ENCODE measurements around the gene BSPRY. TPM values are rescaled to one million over a fixed set of nuclear protein-coding genes. Genes with fewer than 3 reads are reported as not detected.

Gene BSPRY
- total and polyA plus RNA-seq, 2 donors (not counting 1 experiment from before 2014, with no cell fraction given), result not detected

DNA sequence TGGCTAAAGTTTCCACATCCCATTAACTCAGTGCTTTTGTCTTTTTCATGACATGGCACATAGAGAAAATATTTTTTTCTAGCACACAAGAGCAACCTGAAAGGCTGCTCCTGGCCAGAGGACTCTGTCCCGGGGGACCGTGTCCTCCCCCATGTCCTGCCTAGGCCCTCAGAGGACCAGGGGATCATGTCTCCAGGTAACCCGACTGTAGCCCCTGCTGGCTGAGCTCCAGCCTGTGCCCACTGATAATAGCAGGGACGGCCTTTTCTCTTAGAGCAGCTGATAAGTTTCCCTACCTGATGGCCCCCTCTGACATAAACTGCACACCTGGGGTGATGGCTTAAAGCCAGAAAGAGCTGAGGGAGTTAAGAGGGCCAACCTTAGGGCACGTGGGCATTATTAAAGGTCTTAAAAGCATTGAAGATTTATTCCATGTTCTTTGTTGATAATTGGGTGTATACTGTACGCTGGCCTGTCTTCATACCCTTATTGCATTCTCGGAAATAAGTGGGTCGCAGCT lies 21.5 kb downstream of the BSPRY start:
- Histone ChIP-seq H3K4me1 (ENCODE audit: control insufficient read depth, extremely low read depth, insufficient read depth, low read length) (peaks cover 2% of the 10 kb centered on the region), H3K36me3 (ENCODE audit: control insufficient read depth, insufficient read depth, low read length) (peaks cover 4% of the 10 kb centered on the region), H3K27me3 (ENCODE audit: control insufficient read depth, insufficient read depth, low read length) (no peaks in the 10 kb centered on the region), H2AFZ (ENCODE audit: low read length) (no peak overlapping the region), H3K4me3 (replicated peaks in 1 of 4; ENCODE audit: control extremely low read depth in 1 of 4, insufficient read depth in 1 of 4, low read depth in 3 of 4, low read length in 4 of 4) (no peak overlapping the region), H3K27ac (ENCODE audit: insufficient read depth, low read length) (no peak overlapping the region), H4K20me1 (ENCODE audit: control insufficient read depth, extremely low read depth, insufficient read depth, low read length) (no peaks in the 10 kb centered on the region), H3K4me2 (ENCODE audit: extremely low read depth, insufficient read depth, low read length) (no peak overlapping the region), H3K79me2 (ENCODE audit: control insufficient read depth, insufficient read depth, low read length) (no peaks in the 10 kb centered on the region), H3K9me3 (ENCODE audit: control insufficient read depth, insufficient read depth, low read depth, low read length) (no peaks in the 10 kb centered on the region), H3K9ac (ENCODE audit: insufficient read depth, low read length) (no peak overlapping the region)
- DNase-seq (ENCODE audit: low read depth in 2 of 2), result no peak
- no peak for TF ChIP-seq EZH2 (IDR thresholded peaks at IDR 0.05; ENCODE audit: low read length, missing control alignments)
- TF ChIP-seq, protein P1, sequence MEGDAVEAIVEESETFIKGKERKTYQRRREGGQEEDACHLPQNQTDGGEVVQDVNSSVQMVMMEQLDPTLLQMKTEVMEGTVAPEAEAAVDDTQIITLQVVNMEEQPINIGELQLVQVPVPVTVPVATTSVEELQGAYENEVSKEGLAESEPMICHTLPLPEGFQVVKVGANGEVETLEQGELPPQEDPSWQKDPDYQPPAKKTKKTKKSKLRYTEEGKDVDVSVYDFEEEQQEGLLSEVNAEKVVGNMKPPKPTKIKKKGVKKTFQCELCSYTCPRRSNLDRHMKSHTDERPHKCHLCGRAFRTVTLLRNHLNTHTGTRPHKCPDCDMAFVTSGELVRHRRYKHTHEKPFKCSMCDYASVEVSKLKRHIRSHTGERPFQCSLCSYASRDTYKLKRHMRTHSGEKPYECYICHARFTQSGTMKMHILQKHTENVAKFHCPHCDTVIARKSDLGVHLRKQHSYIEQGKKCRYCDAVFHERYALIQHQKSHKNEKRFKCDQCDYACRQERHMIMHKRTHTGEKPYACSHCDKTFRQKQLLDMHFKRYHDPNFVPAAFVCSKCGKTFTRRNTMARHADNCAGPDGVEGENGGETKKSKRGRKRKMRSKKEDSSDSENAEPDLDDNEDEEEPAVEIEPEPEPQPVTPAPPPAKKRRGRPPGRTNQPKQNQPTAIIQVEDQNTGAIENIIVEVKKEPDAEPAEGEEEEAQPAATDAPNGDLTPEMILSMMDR (conservative IDR thresholded peaks at IDR 0.05 in 1 of 2, IDR thresholded peaks at IDR 0.05 in 1 of 2; ENCODE audit: low read depth in 1 of 2, low read length in 2 of 2), result no peak

DNA sequence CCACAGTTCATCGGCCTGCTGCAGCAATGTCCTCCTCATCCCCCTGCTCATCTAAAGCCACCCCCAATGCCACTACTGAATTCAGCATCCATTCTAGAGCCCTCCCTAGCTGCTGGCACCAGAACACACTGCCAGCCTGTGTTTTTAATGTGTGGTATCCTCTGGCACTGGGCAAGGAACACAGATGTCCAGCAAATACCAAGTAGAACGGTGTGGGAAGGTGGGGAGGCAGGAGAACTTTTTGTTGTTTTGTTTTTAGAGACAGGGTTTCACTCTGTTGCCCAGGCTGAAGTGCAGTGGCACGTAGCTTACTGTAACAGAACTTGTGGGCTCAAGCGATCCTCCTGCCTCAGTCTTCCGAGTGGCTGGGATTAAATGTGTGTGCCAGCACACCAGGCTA lies 22.7 kb downstream of the BSPRY start:
- no peak overlapping the region for H3K4me2 ChIP-seq (ENCODE audit: extremely low read depth, insufficient read depth, low read length)
- no peak overlapping the region for H3K27ac ChIP-seq (ENCODE audit: insufficient read depth, low read length)
- H3K9me3 ChIP-seq (ENCODE audit: control insufficient read depth, insufficient read depth, low read depth, low read length), result no peaks in the 10 kb centered on the region
- no peak for DNase-seq (ENCODE audit: low read depth in 2 of 2)
- TF ChIP-seq, protein P1 (conservative IDR thresholded peaks at IDR 0.05 in 1 of 2, IDR thresholded peaks at IDR 0.05 in 1 of 2; ENCODE audit: low read depth in 1 of 2, low read length in 2 of 2), result no peak
- TF ChIP-seq EZH2 (IDR thresholded peaks at IDR 0.05; ENCODE audit: low read length, missing control alignments), result no peak
- H3K79me2 ChIP-seq (ENCODE audit: control insufficient read depth, insufficient read depth, low read length), result no peaks in the 10 kb centered on the region
- H4K20me1 ChIP-seq (ENCODE audit: control insufficient read depth, extremely low read depth, insufficient read depth, low read length), result no peaks in the 10 kb centered on the region
- H3K27me3 ChIP-seq (ENCODE audit: control insufficient read depth, insufficient read depth, low read length), result no peaks in the 10 kb centered on the region
- H2AFZ ChIP-seq (ENCODE audit: low read length), result no peak overlapping the region
- H3K4me3 ChIP-seq (replicated peaks in 1 of 4; ENCODE audit: control extremely low read depth in 1 of 4, insufficient read depth in 1 of 4, low read depth in 3 of 4, low read length in 4 of 4), result no peak overlapping the region
- no peak overlapping the region for H3K9ac ChIP-seq (ENCODE audit: insufficient read depth, low read length)
- H3K36me3 ChIP-seq (ENCODE audit: control insufficient read depth, insufficient read depth, low read length), result peaks cover 4% of the 10 kb centered on the region
- peaks cover 2% of the 10 kb centered on the region for H3K4me1 ChIP-seq (ENCODE audit: control insufficient read depth, extremely low read depth, insufficient read depth, low read length)

DNA sequence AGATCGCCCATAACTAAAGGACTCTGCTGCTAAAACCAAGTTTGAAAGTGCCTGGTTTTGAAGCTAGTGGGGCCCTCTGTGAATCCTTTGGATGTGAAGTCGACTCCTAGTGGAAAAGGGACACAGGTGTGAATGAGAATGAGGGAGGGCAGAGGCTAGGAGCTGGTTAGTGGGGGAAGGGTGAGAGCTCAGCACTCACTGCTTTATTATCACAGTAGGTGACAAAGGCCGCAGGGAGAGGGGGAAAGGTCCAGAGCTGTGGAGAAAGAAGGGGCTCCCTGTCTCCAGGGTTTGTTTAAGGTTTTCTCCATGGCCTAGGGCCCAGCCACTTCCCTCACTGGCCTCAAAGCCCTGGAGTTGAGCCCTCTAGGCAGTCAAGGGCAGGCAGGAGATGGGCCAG lies 23.9 kb downstream of the BSPRY start:
- Histone ChIP-seq H3K9me3 (ENCODE audit: control insufficient read depth, insufficient read depth, low read depth, low read length) (no peaks in the 10 kb centered on the region), H3K36me3 (ENCODE audit: control insufficient read depth, insufficient read depth, low read length) (peaks cover 4% of the 10 kb centered on the region), H3K27me3 (ENCODE audit: control insufficient read depth, insufficient read depth, low read length) (no peaks in the 10 kb centered on the region), H3K79me2 (ENCODE audit: control insufficient read depth, insufficient read depth, low read length) (no peaks in the 10 kb centered on the region), H3K4me3 (replicated peaks in 1 of 4; ENCODE audit: control extremely low read depth in 1 of 4, insufficient read depth in 1 of 4, low read depth in 3 of 4, low read length in 4 of 4) (no peak overlapping the region), H3K9ac (ENCODE audit: insufficient read depth, low read length) (no peak overlapping the region), H2AFZ (ENCODE audit: low read length) (no peak overlapping the region), H3K4me1 (ENCODE audit: control insufficient read depth, extremely low read depth, insufficient read depth, low read length) (peaks cover 2% of the 10 kb centered on the region), H3K27ac (ENCODE audit: insufficient read depth, low read length) (no peak overlapping the region), H4K20me1 (ENCODE audit: control insufficient read depth, extremely low read depth, insufficient read depth, low read length) (no peaks in the 10 kb centered on the region), H3K4me2 (ENCODE audit: extremely low read depth, insufficient read depth, low read length) (no peak overlapping the region)
- TF ChIP-seq EZH2 (IDR thresholded peaks at IDR 0.05; ENCODE audit: low read length, missing control alignments), result no peak
- TF ChIP-seq, protein P1 (conservative IDR thresholded peaks at IDR 0.05 in 1 of 2, IDR thresholded peaks at IDR 0.05 in 1 of 2; ENCODE audit: low read depth in 1 of 2, low read length in 2 of 2), result no peak
- DNase-seq (ENCODE audit: low read depth in 2 of 2), result no peak
